HEK293T (cell line): ENCODE results near the gene BEGAIN.

Experiments used
- ARNT ChIP-seq: fragments of 450-650 bp; IDR thresholded peaks from 2 replicates; pipeline ENCODE4 v1.6.1; 2017; ENCODE audit warnings: mild to moderate bottlenecking
- BHLHE40 ChIP-seq: fragments of 450-650 bp; IDR thresholded peaks from 2 replicates; pipeline ENCODE4 v1.6.1; 2016; ENCODE audit warnings: mild to moderate bottlenecking, moderate library complexity, borderline replicate concordance
- CTBP1 ChIP-seq: fragments of 450-650 bp; IDR thresholded peaks from 2 replicates; pipeline ENCODE4 v1.6.1; 2016; ENCODE audit warnings: borderline replicate concordance
- FOXA1 ChIP-seq: fragments of 450-650 bp; IDR thresholded peaks from 2 replicates; pipeline ENCODE4 v1.6.1; 2016; ENCODE audit warnings: mild to moderate bottlenecking
- FOXM1 ChIP-seq: fragments of 450-650 bp; IDR thresholded peaks from 2 replicates; pipeline ENCODE4 v1.6.1; 2017; ENCODE audit warnings: mild to moderate bottlenecking, borderline replicate concordance
- HDGF ChIP-seq: fragments of 450-650 bp; IDR thresholded peaks from 2 replicates; pipeline ENCODE4 v1.6.1; 2017; ENCODE audit warnings: antibody characterized with exemption, borderline replicate concordance
- LEF1 ChIP-seq: fragments of 450-650 bp; IDR thresholded peaks from 2 replicates; pipeline ENCODE4 v1.6.1; 2017; ENCODE audit warnings: mild to moderate bottlenecking, borderline replicate concordance
- SP1 ChIP-seq: fragments of 450-650 bp; IDR thresholded peaks from 2 replicates; pipeline ENCODE4 v1.6.1; 2017
- SUZ12 ChIP-seq: fragments of 450-650 bp; IDR thresholded peaks from 2 replicates; pipeline ENCODE4 v1.6.1; 2016; ENCODE audit warnings: mild to moderate bottlenecking
- ZNF384 ChIP-seq: fragments of 450-650 bp; IDR thresholded peaks from 2 replicates; pipeline ENCODE4 v1.6.1; 2016
- TF ChIP-seq, protein P1 (sequence below): fragments of 450-650 bp; IDR thresholded peaks from 2 replicates; pipeline ENCODE4 v1.6.1; 2016

GRCh38 chr14:100562751-100563150, 24.5 kb downstream of the BEGAIN start:
- TF ChIP-seq FOXM1: no peak
- no peak for TF ChIP-seq ZNF384
- TF ChIP-seq FOXA1: no peak
- TF ChIP-seq SP1: no peak
- no peak for TF ChIP-seq LEF1
- TF ChIP-seq, protein P1, sequence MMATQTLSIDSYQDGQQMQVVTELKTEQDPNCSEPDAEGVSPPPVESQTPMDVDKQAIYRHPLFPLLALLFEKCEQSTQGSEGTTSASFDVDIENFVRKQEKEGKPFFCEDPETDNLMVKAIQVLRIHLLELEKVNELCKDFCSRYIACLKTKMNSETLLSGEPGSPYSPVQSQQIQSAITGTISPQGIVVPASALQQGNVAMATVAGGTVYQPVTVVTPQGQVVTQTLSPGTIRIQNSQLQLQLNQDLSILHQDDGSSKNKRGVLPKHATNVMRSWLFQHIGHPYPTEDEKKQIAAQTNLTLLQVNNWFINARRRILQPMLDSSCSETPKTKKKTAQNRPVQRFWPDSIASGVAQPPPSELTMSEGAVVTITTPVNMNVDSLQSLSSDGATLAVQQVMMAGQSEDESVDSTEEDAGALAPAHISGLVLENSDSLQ: no peak
- TF ChIP-seq ARNT: no peak
- no peak for TF ChIP-seq BHLHE40
- no peak for TF ChIP-seq CTBP1
- TF ChIP-seq HDGF: no peak
- no peak for TF ChIP-seq SUZ12
